Hepatocyte (in vitro differentiated cells): ENCODE data around the gene ZNF804B. TPM values are rescaled to one million over a fixed set of nuclear protein-coding genes. Genes with fewer than 3 reads are reported as not detected.

Experiments
- DNase-seq: peaks from one replicate; pipeline ENCODE4 v3.0.0-alpha.2; 2016; ENCODE audit warnings: low spot score
- H2AFZ ChIP-seq: fragments of 200-600 bp; sonication (generic); 2 replicates; pipeline ENCODE4 v1.6.0; 2016; ENCODE audit warnings: antibody characterized with exemption, mild to moderate bottlenecking
- H3K27ac ChIP-seq: fragments of 200-600 bp; sonication (generic); 2 replicates; pipeline ENCODE4 v1.5.1; 2016; ENCODE audit warnings: mild to moderate bottlenecking
- H3K27me3 ChIP-seq: fragments of 200-600 bp; sonication (generic); 2 replicates; pipeline ENCODE4 v1.6.1; 2016
- H3K36me3 ChIP-seq: fragments of 200-600 bp; sonication (generic); replicated peaks from 2 replicates; pipeline ENCODE4 v1.5.1; 2016; ENCODE audit warnings: low read depth; ENCODE audit not compliant: insufficient read depth
- H3K4me1 ChIP-seq: fragments of 200-600 bp; sonication (generic); 2 replicates; pipeline ENCODE4 v1.5.1; 2016; ENCODE audit warnings: mild to moderate bottlenecking, moderate library complexity; ENCODE audit not compliant: insufficient read depth
- H3K4me2 ChIP-seq: fragments of 200-600 bp; sonication (generic); 2 replicates; pipeline ENCODE4 v1.6.0; 2016
- H3K4me3 ChIP-seq: fragments of 200-600 bp; sonication (generic); 2 replicates; pipeline ENCODE4 v1.5.1; 2016; ENCODE audit warnings: mild to moderate bottlenecking
- H3K79me2 ChIP-seq: fragments of 200-600 bp; sonication (generic); 2 replicates; pipeline ENCODE4 v1.6.0; 2017; ENCODE audit warnings: mild to moderate bottlenecking
- H3K9me2 ChIP-seq: fragments of 200-600 bp; sonication (generic); replicated peaks from 2 replicates; pipeline ENCODE4 v1.6.0; 2017; ENCODE audit warnings: mild to moderate bottlenecking; ENCODE audit not compliant: insufficient read depth
- H3K9me3 ChIP-seq: fragments of 200-600 bp; sonication (generic); 2 replicates; pipeline ENCODE4 v1.5.1; 2016; ENCODE audit warnings: low read depth, mild to moderate bottlenecking
- H4K20me1 ChIP-seq: fragments of 200-600 bp; sonication (generic); 2 replicates; pipeline ENCODE4 v1.6.0; 2016; ENCODE audit warnings: mild to moderate bottlenecking; ENCODE audit not compliant: insufficient read depth, poor library complexity, severe bottlenecking
- CTCF ChIP-seq: fragments of 200-600 bp; sonication (generic); IDR thresholded peaks from 2 replicates; pipeline ENCODE4 v1.5.1; 2016; ENCODE audit warnings: antibody characterized with exemption, mild to moderate bottlenecking; ENCODE audit not compliant: poor library complexity
- EZH2 ChIP-seq: fragments of 200-600 bp; sonication (generic); IDR thresholded peaks from 2 replicates; pipeline ENCODE4 v1.6.1; 2016; ENCODE audit warnings: antibody characterized with exemption, mild to moderate bottlenecking, borderline replicate concordance
- EZH2phosphoT487 ChIP-seq: fragments of 200-600 bp; sonication (generic); IDR thresholded peaks from one replicate; pipeline ENCODE4 v1.6.1; 2018; ENCODE audit warnings: antibody characterized with exemption, mild to moderate bottlenecking, low read depth, moderate library complexity; ENCODE audit not compliant: unreplicated experiment, severe bottlenecking
- WGBS: methylation state at CpG from one replicate; pipeline ENCODE4 v1.1.6; 2016; ENCODE audit warnings: low lambda C conversion rate; ENCODE audit errors: missing lambda C conversion rate; 5-methylcytosine and 5-hydroxymethylcytosine counted together
- polyA plus RNA-seq: library from polyadenylated mRNA; unstranded; fragments of >200 nt; fragmentation: Nextera tagmentation; extraction: Ambion mirVana; gene quantifications from 2 replicates; pipeline ENCODE4 v1.2.1, GENCODE V29; 2016
- total RNA-seq: library from RNA; depleted of rRNA; stranded (reverse); fragments of >200 nt; gene quantifications from 2 replicates; pipeline ENCODE4 v1.2.3, GENCODE V29; 2014

Gene ZNF804B
- total and polyA plus RNA-seq, 2 experiments from 2014 or later = not detected

GRCh38 chr7:88912852-88913251 lies 153.4 kb downstream of the ZNF804B start:
- H3K4me2 ChIP-seq = no peak overlapping the region
- no peaks in the 10 kb centered on the region for H4K20me1 ChIP-seq
- no peak overlapping the region for H3K4me3 ChIP-seq
- no peak overlapping the region for H3K27ac ChIP-seq
- TF ChIP-seq EZH2phosphoT487 = no peak
- no peak for TF ChIP-seq CTCF
- no peak for TF ChIP-seq EZH2
- H2AFZ ChIP-seq = no peak overlapping the region
- no peaks in the 10 kb centered on the region for H3K27me3 ChIP-seq
- H3K4me1 ChIP-seq = no peaks in the 10 kb centered on the region
- H3K79me2 ChIP-seq = no peaks in the 10 kb centered on the region
- H3K9me2 ChIP-seq = no peaks in the 10 kb centered on the region
- H3K9me3 ChIP-seq = no peaks in the 10 kb centered on the region
- H3K36me3 ChIP-seq = no peaks in the 10 kb centered on the region
- 43% methylated on average over 2 of the region's 2 CpGs for whole genome bisulfite sequencing
- no peak for DNase-seq

GRCh38 chr7:88915615-88916014 lies 156.1 kb downstream of the ZNF804B start:
- H3K27me3 ChIP-seq = no peaks in the 10 kb centered on the region
- TF ChIP-seq CTCF (no peak), EZH2 (no peak), EZH2phosphoT487 (no peak)
- no peak for DNase-seq
- no peaks in the 10 kb centered on the region for H3K36me3 ChIP-seq
- H3K79me2 ChIP-seq = no peaks in the 10 kb centered on the region
- no peaks in the 10 kb centered on the region for H3K4me1 ChIP-seq
- H3K4me2 ChIP-seq = no peak overlapping the region
- no peaks in the 10 kb centered on the region for H3K9me3 ChIP-seq
- H2AFZ ChIP-seq = no peak overlapping the region
- H4K20me1 ChIP-seq = no peaks in the 10 kb centered on the region
- no peaks in the 10 kb centered on the region for H3K9me2 ChIP-seq
- no peak overlapping the region for H3K27ac ChIP-seq
- no peak overlapping the region for H3K4me3 ChIP-seq

GRCh38 chr7:88919478-88920131 lies 160.1 kb downstream of the ZNF804B start:
- H3K27me3 ChIP-seq = no peaks in the 10 kb centered on the region

More at GRCh38 chr7:88919478-88920131, 160.1 kb downstream of the ZNF804B start:
- H4K20me1 ChIP-seq = no peaks in the 10 kb centered on the region
- H3K4me3 ChIP-seq = no peak overlapping the region
- no peaks in the 10 kb centered on the region for H3K9me2 ChIP-seq
- H3K4me2 ChIP-seq = no peak overlapping the region
- H3K36me3 ChIP-seq = no peaks in the 10 kb centered on the region
- H2AFZ ChIP-seq = no peak overlapping the region
- 83% methylated on average over 4 of the region's 4 CpGs for WGBS
- H3K27ac ChIP-seq = no peak overlapping the region
- DNase-seq = no peak
- no peaks in the 10 kb centered on the region for H3K79me2 ChIP-seq
- H3K4me1 ChIP-seq = no peaks in the 10 kb centered on the region
- no peaks in the 10 kb centered on the region for H3K9me3 ChIP-seq
- TF ChIP-seq EZH2phosphoT487 (no peak), CTCF (no peak), EZH2 (no peak)
